Stimulated activated CD8-positive, alpha-beta memory T cell treated with anti-CD3 and anti-CD28 coated beads, Interleukin-12 subunit alpha, Interleukin-12 subunit beta, amount 100 ng/mL, for 24 hours (primary cell): Measurements from ENCODE around the gene TRIM15.
"Not testable (repeated sequence)": the region's sequence is repeated elsewhere in the genome, so short reads cannot be mapped to it uniquely, and the experiment has no call there.

Experiments used
- DNase-seq: peaks from one replicate; pipeline ENCODE4 v3.0.0-alpha.2; 2020; ENCODE audit errors: extremely low read depth

TRIM15 gene

GRCh38 chr6:30163090-30163917 lies at the start of gene TRIM15:
Gene TRIM15, plus strand, starts transcription at chr6:30163546. Its CDS starts 139 bp downstream, at chr6:30163685.
- no peak for DNase-seq

- DNase-seq, result no peak
Observed at GRCh38 chr6:30113841-30114240, 49.5 kb upstream of the TRIM15 start.

DNA sequence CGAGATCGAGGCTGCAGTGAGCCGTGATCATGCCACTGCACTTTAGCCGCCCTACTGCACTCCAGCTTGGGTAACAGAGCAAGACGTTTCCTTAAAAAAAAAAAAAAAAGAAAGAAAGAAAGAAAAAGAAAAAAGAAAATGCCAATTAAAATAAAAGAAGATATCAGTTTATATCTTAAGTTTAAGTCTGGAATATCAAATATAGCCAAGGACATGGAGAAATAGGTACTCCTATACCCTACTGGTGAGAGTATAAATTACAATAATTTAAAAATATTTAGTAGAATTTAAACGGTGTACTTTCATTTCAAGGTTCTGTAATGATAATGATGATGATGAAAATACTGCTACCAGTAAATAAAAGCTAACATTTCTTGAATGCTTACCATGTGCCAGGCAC lies 46.6 kb upstream of the TRIM15 start:
- DNase-seq, result no peak

DNA sequence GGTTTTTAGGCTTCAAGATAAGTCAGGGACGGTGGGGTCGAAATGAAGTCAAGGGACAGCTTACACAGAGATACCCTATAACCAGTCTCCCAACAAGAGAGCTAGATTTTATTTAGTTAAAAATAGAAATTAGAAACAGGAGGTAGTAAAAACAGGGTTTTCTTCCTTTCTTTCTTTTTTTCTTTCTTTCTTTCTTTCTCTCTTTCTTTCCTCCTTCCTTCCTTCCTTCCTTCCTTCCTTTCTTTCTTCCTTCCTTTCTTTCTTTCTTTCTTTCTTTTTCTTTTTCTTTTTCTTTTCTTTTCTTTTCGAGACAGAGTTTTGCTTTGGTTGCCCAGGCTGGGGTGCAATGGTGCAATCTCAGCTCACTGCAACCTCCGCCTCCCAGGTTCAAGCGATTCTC lies 44.7 kb upstream of the TRIM15 start:
- not testable (repeated sequence) for DNase-seq

GRCh38 chr6:30121446-30122366 lies 41.6 kb upstream of the TRIM15 start:
- DNase-seq, result no peak

DNA sequence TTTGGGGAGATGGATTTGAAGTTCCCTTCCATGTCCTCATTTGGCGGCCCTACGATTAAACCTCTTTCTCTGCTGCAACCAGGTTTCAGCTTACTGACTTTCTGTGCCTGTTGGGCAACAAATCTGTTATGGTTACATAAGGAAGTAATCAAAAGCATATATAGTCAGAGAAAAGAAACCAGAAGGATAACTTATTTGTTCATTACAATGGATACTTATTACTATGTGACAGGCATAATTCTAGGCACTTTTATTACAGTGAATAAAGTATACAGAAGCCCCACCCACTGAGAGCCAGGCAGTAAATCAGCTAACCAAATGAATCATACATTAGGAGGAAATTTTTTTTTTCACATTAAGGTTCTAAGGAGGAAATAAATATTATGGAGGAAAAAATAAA lies 40.8 kb upstream of the TRIM15 start:
- no peak for DNase-seq

DNA sequence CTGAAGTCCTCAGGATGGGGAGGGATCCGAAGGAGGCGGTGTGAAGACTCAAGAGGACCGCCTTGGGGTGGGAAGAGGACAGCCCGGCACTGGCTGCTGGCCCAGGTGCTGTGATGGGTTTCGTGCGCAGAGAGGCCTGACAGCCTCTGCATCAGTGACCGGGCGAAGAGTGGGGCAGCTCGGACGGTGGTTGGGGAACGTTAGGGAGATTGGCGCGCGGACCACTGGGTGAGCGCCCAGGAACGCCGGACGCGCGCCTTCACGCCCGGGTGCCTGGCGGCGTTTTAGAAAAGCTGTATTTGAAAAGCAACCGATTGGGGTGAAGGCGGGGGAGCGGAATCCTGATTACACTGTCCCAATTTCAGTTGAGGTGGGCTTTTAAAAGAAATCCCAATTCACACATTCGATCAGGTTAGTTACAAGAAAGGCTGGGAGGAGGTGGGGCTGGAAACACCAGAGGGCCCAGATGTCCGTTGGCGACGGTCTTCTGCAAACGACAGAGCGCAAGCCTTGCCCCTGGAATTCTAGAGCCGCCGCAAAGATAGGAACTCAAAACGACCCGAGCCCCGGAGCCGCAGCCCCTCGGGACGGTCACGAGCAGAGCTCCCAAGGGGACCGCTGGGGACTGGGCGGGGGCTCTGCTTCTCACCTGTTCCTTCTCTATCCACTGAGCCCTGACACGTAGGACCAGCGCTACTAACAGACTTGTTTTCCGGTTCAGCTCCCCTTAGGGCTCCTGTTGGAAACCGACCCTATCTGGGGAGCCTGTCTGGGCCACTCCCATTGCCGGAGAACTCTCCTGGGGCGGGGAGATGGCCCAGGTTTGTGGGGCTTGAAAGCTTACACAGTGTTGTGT lies 35.9 kb upstream of the TRIM15 start:
- no peak for DNase-seq

DNA sequence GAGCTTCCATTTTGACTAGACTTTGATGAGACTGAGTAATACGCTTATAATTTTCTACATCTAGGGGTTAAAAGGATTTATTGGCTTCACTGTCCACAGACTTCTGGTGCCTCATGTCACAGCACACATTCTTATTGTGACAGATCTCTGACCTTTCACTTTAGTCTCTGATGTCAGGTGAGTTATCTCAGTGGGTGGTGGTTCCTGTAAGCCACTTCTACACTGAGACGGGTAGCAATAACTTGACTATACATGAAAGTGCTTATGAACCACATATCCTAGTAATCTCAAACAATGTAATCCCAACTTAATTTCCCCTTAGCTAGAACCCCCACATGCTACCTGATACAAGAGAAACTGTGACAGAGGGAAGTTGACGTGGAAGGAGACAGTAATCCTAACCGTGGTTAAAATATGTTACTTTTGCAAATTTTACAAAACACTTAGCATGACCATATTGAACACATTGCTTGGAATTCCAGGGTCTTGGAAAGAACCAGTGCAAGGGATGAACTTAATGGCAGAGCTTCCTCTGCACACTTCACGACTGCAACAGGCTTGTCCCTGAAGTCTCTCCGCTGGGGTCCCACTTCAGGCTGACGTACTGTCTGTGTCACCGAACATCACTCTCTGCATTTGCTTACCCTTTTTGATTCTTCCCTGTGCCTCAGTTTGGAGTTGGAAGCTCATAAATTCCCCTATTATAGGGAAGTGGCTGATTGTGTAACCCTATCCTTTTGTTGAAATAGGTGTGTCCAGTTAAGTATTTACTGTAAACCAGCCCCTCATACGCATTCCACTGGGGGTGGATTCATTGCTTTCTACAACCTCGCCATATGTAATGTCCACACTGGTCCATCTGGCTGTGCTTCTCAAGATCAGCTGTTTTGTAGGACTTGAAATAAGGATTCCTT lies 33.8 kb upstream of the TRIM15 start:
- no peak for DNase-seq

DNA sequence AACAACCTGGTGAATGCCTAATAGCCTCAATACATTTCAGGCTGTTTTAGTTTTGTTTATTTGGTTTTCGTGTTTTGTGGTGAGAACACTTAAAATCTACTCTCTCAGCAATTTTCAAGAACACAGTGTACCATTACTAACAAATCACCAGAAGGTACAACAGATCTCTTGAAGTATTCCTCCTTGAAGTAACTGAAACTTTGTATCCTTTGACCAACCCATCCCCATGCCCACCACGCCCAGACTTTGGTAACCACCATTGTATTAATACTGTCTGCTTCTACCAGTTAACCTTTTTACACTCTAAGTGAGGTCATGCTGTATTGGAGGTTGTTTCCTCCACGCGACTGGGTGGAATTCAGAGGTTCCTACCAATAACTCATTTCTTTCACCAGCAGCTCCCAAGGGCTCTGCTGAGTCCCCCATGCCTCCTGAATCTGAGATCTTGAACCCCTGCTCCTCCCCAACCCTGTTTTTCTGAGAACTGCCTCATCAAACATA lies 33.1 kb upstream of the TRIM15 start:
- no peak for DNase-seq

DNA sequence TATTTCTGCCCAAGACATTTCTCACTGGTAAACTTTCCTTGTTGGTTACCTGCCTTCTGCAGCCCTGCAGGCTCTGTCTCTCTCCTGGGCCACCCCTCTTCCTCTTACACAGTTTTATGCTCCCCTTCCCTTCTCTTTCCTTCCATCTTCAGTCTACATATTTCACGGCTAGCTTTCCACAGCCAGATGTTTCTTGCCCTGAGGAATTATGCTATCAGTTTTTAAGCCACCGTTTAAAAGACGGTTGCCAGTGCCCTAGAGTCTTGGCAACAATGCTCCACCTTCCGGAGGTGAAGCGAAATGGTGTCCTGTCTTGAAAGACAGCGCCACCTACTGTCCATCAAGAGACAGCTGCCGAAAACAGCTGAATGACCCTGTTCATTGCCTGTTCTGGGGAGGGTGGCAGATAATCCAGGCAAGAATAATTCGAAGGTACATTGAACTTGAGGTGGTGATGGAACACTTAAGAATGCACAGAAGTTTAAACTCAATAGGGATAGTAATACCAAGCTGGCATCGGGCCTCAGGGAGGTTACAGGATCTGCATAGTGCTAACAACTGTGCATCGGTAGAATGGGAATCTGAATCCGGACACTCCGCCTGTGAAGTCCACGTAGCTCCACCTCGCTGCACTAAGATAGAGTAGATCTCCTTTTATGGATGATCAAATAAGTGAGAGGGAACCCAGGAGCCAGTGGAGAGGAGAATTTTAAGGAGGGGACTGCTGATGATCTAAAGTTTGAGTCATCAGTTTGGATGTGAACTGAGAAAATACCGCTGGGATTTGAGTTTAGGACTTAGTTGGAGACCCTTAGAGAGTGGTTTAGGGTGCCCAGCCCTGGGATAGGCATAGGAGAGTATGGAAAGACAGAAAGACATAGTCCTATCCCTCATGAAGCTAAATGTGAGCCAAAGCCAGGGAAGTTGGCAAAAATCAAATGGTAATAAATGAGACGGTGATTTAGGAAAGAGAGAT lies 32.2 kb upstream of the TRIM15 start:
- DNase-seq, result peak; percentile 32

GRCh38 chr6:30131947-30132497 lies 31.3 kb upstream of the TRIM15 start:
- DNase-seq, result no peak

GRCh38 chr6:30135147-30135546 lies 28.2 kb upstream of the TRIM15 start:
- DNase-seq, result no peak

GRCh38 chr6:30135757-30136156 lies 27.6 kb upstream of the TRIM15 start, which contains the start of gene TRIM40:
Gene TRIM40, plus strand, starts transcription at chr6:30136140. Its CDS starts 897 bp downstream, at chr6:30137037.
- no peak for DNase-seq

DNA sequence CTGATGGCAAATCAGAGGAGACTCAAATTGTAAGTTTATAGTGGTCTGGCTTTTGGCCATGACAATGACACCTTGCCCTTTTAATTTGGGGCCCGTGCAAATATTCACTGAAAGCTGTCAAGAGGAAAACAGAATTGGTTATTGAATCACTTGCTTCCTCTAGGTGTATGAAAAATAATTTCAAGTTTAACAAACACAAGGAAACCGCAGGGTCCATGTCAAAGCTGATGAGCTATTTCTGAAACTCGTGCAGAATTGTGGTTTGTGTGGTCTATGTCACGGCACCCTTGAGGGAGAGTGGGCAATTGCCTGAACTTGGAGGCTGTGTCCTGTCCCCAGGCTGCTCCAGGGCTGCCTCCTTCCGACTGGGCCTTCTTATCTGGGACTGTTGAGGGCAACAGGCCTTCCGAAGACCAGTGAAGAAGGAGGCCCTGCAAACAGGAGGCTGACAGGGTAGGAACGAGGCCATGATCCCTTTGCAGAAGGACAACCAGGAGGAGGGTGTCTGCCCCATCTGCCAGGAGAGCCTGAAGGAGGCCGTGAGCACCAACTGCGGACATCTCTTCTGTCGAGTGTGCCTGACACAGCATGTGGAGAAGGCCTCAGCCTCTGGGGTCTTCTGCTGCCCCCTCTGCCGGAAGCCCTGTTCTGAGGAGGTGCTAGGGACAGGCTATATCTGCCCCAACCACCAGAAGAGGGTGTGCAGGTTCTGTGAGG lies 26.6 kb upstream of the TRIM15 start:
- DNase-seq, result no peak

GRCh38 chr6:30140240-30140639 lies 23.1 kb upstream of the TRIM15 start:
- not testable (repeated sequence) for DNase-seq

DNA sequence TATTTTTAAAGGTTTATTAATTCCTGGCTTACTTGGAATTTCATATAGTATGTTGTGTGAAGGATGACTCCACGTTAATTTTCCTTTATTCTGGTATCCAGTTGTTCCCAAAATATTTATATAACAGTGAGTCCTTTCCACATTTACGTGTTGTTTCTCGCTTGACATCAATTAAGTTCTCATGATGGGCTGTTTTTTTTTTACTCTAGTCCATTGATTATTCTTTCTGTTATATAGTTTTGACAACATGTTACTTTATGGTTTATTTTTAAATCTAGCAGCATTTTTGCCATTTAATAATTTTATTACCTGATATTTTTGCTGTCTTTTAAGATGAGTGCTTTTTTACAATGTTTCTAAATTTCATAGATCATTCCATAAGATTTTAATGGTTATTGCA lies 20.7 kb upstream of the TRIM15 start:
- no peak for DNase-seq

DNA sequence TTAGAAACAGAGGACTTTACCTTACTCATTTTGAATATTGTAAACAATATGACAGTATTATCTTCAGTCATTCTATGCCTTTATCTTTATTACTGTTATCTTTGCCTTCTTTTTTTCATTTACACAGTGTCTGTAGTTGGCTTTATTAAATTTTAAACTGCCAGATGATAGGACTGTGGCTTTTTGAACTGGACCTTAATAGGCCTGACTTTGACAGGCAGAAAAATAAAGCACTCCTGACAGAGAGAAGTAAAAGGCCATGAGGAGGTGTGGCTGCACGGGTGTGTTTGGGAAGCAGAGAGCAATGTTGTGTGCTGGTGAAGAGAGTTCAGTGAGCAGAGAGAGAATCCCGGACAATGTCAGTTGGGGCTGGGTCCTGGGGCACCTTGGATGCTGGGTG lies 19.6 kb upstream of the TRIM15 start:
- no peak for DNase-seq

- DNase-seq, result no peak
Observed at GRCh38 chr6:30144811-30145210, 18.5 kb upstream of the TRIM15 start.
